Lung (tissue), 12 donors: Measurements from ENCODE around the gene TOM1. TPM values are rescaled to one million over a fixed set of nuclear protein-coding genes. Genes with fewer than 3 reads are reported as not detected.

ENCODE experiments used
- ATAC-seq: fragments of 200-7000 bp; cut with Tn5 transposase; one replicate; pipeline ENCODE4 v1.9.1; 2020; ENCODE audit warnings: moderate number of reproducible peaks; ENCODE audit not compliant: insufficient read depth, low FRiP score
- DNase-seq, 3 donors: peaks; one replicate each; pipeline ENCODE4 v3.0.0-alpha.2; 2013 to 2017
- H3K27ac ChIP-seq, 2 donors: one replicate each; pipeline ENCODE4 v1.5.1; 2013; ENCODE audit warnings: mild to moderate bottlenecking in 2 of 2, moderate library complexity in 2 of 2, control low read depth in 1 of 2, inconsistent platforms in 1 of 2, low read depth in 1 of 2, low read length in 1 of 2
- H3K27me3 ChIP-seq, 3 donors: one replicate each; pipeline ENCODE4 v1.5.1; 2013; ENCODE audit warnings: low read length in 2 of 3; ENCODE audit not compliant: control insufficient read depth in 3 of 3, insufficient read depth in 3 of 3
- H3K36me3 ChIP-seq, 4 donors: one replicate each; pipeline ENCODE4 v1.5.1; 2013; ENCODE audit warnings: low read length in 4 of 4, mild to moderate bottlenecking in 1 of 4, moderate library complexity in 1 of 4; ENCODE audit not compliant: control insufficient read depth in 4 of 4, insufficient read depth in 4 of 4
- H3K4me1 ChIP-seq, 5 donors: one replicate each; pipeline ENCODE4 v1.5.1; 2013; ENCODE audit warnings: low read length in 5 of 5, mild to moderate bottlenecking in 2 of 5, moderate library complexity in 1 of 5; ENCODE audit not compliant: control insufficient read depth in 5 of 5, insufficient read depth in 5 of 5
- H3K4me3 ChIP-seq: one replicate; pipeline ENCODE4 v1.5.1; 2013; ENCODE audit warnings: mild to moderate bottlenecking, control low read depth, moderate library complexity
- H3K9ac ChIP-seq, 2 donors: one replicate each; pipeline ENCODE4 v1.5.1; 2013; ENCODE audit warnings: low read length in 2 of 2, control low read depth in 1 of 2; ENCODE audit not compliant: insufficient read depth in 1 of 2
- H3K9me3 ChIP-seq, 4 donors: one replicate each; pipeline ENCODE4 v1.5.1; 2013; ENCODE audit warnings: low read length in 3 of 4, mild to moderate bottlenecking in 1 of 4, moderate library complexity in 1 of 4; ENCODE audit not compliant: control insufficient read depth in 4 of 4, insufficient read depth in 3 of 4
- WGBS, 2 donors: extraction: QIAGEN DNeasy Blood & Tissue Kit; methylation state at CpG; one replicate each; pipeline ENCODE4 v1.1.7; 2013; 5-methylcytosine and 5-hydroxymethylcytosine counted together
- polyA plus RNA-seq, 2 donors: library from polyadenylated mRNA; stranded (reverse); fragments of 200-250 nt; gene quantifications; one replicate each; pipeline ENCODE4 v1.2.1, GENCODE V29; 2013
- total RNA-seq, 2 donors: library from RNA; depleted of rRNA in 1 of 2; stranded (reverse); fragments of >200 nt in 1 of 2; gene quantifications; one replicate each; pipeline ENCODE4 v1.2.1, GENCODE V29; 2014 to 2021
- TF ChIP-seq, protein P1 (sequence below): IDR thresholded peaks from 2 replicates; pipeline ENCODE4 v1.5.1; 2012; ENCODE audit warnings: mild to moderate bottlenecking; ENCODE audit errors: control extremely low read depth, extremely low read depth
- donor health status: control.
- donor health status: control.
- donor health status: Bipolar disorder and iron deficiency.
- donor health status: healthy.
- donor health status: DM: yes; HTN: yes; CAD: no.

Gene TOM1
- total and polyA plus RNA-seq, 4 donors = 53.4 to 131 (median 72.6) TPM

DNA sequence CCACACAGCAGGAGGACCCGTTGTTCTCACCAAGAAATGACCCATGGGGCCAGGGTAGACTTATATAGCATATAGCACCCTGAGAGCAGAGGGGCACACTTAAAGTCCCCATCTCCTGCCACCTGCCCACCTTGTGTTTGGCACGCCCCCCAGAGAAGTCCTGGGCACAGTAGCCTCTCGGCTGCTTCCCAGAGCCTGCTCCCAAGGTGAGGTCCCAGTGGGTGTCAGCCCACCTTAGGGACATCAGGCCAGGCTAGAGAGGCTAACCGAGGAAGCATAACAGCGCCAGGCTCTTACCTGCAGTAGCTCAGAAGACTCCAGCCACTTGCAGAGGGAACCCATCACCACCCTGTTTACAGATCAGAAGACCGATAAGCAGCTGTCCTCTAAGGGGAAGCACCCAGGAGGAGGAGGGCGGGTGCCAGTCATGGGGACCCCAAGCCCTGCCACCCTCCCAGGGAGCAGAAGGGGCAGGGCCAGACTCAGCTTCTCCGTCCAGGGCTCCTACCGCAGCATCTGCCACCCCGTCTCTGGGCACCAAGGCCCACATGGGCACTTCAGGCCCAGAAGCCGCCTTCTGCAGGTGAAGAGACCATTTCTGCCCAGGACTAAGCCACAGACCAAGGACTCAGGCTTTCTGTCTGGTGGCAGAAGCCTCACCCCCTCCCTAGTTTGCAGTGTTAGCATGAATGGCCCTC lies 46.3 kb downstream of the TOM1 start:
- TF ChIP-seq, protein P1, sequence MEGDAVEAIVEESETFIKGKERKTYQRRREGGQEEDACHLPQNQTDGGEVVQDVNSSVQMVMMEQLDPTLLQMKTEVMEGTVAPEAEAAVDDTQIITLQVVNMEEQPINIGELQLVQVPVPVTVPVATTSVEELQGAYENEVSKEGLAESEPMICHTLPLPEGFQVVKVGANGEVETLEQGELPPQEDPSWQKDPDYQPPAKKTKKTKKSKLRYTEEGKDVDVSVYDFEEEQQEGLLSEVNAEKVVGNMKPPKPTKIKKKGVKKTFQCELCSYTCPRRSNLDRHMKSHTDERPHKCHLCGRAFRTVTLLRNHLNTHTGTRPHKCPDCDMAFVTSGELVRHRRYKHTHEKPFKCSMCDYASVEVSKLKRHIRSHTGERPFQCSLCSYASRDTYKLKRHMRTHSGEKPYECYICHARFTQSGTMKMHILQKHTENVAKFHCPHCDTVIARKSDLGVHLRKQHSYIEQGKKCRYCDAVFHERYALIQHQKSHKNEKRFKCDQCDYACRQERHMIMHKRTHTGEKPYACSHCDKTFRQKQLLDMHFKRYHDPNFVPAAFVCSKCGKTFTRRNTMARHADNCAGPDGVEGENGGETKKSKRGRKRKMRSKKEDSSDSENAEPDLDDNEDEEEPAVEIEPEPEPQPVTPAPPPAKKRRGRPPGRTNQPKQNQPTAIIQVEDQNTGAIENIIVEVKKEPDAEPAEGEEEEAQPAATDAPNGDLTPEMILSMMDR = no peak
- Histone ChIP-seq H3K4me1 (peaks cover 0 to 25% (median 5%) of the 10 kb centered on the region in 5 donors), H3K27me3 (no peaks in the 10 kb centered on the region), H3K27ac (no peak overlapping the region), H3K36me3 (peaks cover 5 to 69% (median 17%) of the 10 kb centered on the region in 4 donors), H3K4me3 (no peak overlapping the region), H3K9ac (no peak overlapping the region), H3K9me3 (no peaks in the 10 kb centered on the region)
- no peak for ATAC-seq
- WGBS, 2 donors = 95 to 99% methylated on average over 11 of the region's 11 CpGs
- no peak for DNase-seq

DNA sequence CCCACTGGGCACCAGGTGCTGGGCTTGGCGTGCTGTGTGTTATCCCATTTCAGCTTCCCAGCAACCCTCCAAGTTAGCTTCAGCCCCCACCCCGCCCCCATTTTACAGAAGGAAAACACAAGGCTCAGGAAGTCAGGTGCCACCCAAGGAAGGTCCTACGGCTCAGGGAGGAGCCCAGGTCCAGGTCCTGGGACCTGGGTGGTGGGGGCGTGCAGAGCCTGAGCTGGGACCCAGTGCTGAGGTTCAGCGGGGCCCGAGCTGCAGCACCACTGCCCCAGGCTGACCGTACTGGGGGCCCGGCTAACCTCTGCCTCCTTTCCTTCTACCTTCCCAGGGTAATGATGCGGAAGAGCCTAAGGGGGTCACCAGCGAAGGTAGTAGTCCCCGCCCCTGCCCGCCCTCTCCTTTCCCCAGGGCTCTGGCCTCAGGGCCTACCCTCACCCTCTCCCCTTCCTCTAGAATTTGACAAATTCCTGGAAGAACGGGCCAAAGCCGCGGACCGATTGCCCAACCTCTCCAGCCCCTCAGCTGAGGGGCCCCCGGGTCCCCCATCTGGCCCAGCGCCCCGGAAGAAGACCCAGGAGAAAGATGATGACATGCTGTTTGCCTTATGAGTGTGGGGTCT lies 47.0 kb downstream of the TOM1 start:
- TF ChIP-seq, protein P1 = no peak
- peaks cover 0 to 62% (median 14%) of the 10 kb centered on the region in 4 donors for H3K36me3 ChIP-seq
- DNase-seq = peak in 1 of 3 donors; percentile 42
- no peaks in the 10 kb centered on the region for H3K9me3 ChIP-seq
- no peak overlapping the region for H3K9ac ChIP-seq
- 83 to 93% methylated on average over 19 of the region's 19 CpGs for WGBS, 2 donors
- no peak overlapping the region for H3K4me3 ChIP-seq
- peaks cover 0 to 31% (median 5%) of the 10 kb centered on the region in 5 donors for H3K4me1 ChIP-seq
- H3K27me3 ChIP-seq = no peaks in the 10 kb centered on the region
- no peak overlapping the region for H3K27ac ChIP-seq
- ATAC-seq = no peak

DNA sequence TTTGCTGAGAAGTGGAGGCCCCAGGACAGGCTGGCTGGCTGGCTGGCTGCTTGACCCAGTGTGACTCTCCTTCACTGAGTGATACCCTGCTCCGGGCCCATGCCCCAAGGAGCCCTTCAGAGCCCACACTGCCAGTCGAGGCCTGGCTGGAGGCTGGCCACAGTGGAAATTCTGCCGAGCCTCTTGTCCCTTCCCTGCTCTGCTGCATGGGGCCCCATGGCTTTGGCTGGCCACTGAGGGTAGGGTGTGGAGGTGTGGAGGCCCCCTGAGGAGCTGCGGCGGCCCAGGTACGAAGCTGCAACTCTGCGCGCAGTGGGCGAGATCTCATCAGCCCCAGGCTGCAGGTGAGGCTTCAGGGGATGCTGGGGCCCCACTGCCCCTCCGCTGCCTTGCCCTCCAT lies 47.8 kb downstream of the TOM1 start:
- H3K27ac ChIP-seq = no peak overlapping the region
- H3K9ac ChIP-seq = no peak overlapping the region
- peaks cover 0 to 55% (median 14%) of the 10 kb centered on the region in 4 donors for H3K36me3 ChIP-seq
- TF ChIP-seq, protein P1 = no peak
- no peak for ATAC-seq
- WGBS, 2 donors = 93 to 95% methylated on average over 4 to 10 of the region's 10 CpGs
- no peaks in the 10 kb centered on the region for H3K9me3 ChIP-seq
- H3K4me1 ChIP-seq = peaks cover 0 to 31% (median 5%) of the 10 kb centered on the region in 5 donors
- no peak overlapping the region for H3K4me3 ChIP-seq
- DNase-seq = no peak
- H3K27me3 ChIP-seq = no peaks in the 10 kb centered on the region
